CMK (cell line): ENCODE measurements around the gene PWWP2B.

Experiments used
- DNase-seq: peaks from one replicate; pipeline ENCODE4 v3.0.0-alpha.2; 2010; ENCODE audit warnings: low read depth

The PWWP2B gene

DNA sequence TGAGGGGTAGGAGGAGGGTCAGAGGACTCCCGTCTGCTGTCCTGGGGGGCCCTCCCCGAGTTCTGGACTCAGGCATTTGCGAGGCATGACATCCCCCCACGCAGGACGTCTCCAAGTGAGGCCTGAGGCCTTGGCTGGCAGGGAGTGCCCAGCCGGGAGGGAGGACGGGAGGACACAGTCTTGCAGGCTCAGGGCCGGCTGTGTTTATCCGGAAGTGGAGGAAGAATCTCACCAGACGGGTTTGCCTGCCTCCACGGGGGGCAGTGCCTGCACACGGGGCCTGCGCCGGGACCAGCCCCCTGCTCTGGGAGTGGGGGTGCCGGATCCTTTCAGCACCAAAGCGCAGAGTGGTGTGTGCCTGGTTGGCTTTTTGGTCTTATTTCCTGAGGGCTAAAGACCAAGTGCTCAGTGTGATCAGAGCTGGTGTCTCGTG, 10.9 kb downstream of the PWWP2B start:
- DNase-seq, result no peak

DNA sequence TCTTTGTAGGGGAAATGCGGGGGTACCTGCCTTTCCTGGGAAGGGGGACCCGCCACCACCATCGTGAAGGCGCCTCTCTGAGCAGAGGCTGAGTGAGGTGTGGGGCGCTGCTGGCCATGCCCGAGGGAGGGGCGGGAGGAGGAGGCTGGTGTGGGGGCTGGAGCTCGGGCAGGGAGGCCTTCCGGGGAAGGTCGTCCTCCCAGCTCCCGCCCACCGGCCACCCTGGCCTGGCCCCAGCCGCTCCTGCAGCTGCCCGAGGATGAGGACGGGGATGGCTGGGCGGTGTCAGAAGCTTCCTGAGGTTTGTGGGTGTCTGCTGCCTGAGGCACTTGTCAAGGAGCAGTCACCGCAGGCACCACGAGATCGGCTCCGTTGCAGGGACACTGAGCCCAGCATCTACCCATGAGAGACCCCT, 11.4 kb downstream of the PWWP2B start:
- DNase-seq, result no peak

DNA sequence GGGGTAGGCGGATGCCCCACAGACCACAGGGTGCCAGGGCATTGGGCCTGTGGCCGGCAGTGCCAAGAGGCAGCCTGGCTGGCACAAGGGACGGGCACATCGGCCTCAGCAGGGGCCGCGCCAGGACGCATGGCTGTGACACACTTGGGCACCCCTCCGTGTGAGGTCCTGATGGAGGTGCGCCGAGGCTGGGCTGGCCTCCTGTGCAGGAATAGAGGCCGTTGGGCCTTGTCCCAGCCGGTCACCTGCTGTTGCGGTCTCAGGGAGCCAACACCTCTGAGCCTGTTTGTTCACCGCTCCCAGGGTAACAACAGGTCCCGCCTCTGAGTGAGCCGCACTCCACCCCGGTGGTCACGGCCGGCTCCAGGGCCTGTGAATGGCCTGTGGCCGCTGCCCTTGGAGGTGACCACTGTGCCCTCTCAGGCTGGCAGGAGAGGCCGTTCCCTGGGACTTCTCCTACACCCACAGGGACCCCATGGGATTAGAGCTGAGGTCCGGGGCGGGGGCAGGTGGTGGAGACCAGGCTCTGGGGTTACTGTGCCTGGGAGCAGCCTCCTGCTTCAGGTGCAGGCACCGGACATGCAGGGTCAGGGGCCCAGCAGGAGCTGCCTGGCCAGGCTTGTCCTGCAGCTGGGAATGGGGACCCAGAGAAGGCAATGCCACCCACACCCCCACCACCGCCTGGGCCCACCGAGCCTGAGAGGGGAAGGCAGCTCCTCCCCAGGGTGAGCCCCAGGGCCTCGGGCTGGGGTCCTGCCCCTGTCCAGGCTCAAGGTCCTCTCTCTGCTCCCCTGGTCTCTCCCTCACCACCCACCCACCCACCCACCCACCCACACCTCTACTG, 12.0 kb downstream of the PWWP2B start:
- no peak for DNase-seq

DNA sequence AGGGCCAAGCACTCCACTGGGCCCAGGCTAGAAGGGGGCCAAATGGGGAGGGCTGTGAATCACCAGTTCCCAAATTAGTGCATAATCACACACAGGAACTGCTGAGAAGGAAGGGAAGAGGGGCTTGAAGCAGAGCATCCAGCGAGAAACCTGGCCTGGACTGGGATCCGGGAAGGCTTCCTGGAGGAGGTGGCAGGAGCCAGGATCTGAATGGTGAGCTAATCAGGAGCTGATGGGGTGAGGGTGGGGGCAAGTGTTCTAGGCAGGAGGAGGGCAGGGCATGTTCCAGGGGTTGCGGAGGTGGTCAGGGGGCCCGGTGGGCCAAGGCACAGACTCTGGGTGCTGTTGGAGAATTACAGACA, 12.6 kb downstream of the PWWP2B start:
- DNase-seq, result no peak

DNA sequence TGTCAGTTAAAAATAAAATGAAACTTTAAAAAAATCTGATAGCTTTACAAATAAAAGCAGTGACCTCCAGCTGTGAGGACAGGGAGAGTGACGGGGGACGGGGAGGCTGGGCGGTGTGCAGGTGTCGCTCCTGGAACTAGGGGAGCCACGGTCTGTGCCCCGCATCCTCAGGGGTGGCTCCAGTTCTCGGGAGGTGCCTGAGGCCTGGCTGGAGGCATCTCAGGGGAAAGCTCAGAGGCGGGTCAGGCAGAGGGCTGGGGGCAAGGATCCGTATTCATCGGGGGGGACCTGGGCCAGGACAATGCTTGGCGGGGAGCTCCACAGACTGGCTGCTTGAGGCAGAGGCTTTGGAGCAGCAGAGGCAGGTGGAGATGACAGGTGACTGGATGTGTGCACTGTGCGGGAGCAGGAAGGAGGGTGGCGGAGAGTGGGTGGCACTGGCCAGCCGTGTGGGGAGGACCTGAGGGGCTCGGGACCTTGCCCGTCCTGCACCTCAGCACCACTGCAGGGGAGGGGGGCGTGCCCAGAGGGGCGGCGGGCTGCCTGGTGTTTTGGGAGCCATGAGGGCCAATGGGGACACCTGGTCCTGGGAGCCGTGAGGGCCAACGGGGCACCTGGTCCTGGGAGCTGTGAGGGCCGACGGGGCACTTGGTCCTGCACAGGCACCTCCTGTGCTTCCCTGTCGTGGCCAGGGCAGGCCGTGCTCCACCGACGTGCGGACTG, 13.2 kb downstream of the PWWP2B start:
- DNase-seq, result no peak

DNA sequence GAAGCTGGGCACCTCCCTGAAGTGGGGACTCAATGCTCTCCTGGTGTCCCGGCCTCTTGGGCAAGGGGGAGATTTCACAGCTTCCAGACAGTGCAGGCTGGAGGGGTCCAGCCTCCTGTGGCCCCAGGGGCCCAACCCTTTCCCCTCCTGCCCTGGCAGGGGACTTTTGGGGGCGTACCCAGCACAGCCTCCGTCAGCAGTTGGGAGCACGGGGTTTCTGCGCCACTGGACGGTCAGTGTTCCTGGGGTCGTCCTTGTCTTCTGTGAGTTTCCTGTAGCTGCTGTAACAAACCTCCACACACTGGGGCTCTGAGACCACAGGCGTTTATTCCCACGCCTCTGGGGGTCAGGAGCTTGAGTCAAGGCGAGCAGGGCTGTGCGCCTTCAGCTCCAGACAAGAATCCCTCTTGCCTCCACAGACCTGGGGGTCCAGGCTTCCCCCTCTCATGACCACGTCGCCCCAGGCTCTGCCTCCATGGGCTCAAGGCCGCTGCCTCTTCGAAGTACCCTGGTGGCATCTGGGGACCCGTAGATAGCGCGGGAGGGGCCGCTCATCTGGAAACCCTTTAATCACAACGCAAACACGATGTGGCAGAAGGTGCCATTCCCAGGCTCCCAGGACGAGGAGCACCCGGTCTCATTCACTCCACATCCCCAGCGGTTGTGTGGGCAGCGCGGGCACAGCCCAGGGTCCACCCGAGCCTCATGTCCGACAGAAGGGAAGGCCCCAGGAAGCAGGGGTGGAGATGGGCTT, 14.0 kb downstream of the PWWP2B start:
- DNase-seq, result no peak

DNA sequence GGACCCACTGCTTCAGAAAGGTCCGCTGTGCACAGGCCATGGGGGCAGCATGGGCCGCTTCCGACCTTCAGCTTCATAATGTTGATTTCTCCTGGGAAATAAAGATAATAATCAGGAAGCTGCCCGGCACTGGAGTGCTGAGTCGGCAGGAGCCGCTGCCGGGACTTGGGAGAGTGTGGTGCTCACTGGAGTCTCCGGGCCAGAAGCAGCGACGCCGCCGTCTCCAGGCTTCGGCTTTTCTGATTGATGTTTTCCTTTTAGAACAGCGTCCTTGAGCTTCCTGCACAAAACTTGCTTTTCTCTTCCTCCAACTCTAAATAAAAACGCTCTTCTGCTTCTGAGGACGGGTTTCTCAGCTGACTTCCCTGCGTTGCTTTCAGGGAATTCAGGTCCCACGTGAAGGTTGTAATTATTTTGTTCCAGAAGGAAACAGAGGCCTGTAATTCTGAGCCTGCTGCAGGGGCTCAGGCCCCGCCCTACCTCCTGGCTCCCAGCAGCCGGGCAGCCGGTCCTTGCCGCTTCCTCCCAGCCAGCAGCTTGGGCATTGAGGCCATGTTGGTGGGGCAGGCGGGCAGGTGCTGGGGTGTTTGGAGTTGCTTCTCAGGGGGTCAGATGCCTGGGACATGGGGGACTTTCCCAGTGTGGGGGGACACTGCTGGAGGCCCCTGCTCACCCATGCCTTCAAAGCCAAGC, 14.7 kb downstream of the PWWP2B start:
- DNase-seq, result no peak

DNA sequence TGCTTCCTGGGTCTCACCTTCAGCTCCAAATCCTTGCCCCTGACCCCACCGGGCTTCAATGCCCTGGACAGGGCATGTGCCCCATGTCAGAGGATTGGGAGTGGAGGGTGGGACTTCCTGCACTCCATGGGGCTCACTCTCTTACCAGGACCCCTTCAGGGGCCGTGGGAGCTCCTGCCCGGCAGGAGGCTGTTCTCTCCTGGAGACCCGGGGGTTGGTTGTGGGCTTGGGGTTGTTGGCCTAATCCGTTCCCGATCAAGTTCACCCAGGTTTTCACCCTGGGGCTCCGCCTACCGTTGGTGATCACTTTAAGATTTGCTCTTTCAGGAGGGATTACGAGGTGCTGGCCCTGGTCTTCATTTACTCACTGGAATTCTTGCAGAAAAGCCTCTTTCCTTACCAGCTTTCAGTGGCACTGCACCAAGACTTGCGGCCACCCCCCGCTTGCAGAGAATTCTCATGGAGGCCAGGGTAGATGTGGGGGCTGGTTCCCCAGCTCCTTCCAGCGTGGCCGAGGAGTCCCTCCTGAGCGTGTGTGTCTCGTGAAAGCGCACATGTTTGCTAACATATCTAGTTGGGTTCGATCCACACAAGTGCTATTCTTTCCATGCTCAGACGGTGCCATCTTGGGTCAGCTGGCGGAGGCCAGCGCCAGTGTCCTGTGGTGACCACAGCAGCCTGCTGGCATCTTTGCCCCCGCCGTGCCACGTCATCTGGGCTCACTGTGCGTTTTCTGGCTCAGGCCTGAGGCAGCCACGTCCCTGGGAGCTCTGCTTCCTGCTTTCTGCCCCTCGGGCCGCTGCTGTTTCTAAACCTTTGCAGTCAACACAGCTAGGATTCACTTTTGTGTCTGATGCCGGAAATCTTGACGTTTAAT, 15.6 kb downstream of the PWWP2B start:
- DNase-seq, result no peak

- DNase-seq, result no peak
Observed at GRCh38 chr10:132413226-132414205, 16.5 kb downstream of the PWWP2B start.

DNA sequence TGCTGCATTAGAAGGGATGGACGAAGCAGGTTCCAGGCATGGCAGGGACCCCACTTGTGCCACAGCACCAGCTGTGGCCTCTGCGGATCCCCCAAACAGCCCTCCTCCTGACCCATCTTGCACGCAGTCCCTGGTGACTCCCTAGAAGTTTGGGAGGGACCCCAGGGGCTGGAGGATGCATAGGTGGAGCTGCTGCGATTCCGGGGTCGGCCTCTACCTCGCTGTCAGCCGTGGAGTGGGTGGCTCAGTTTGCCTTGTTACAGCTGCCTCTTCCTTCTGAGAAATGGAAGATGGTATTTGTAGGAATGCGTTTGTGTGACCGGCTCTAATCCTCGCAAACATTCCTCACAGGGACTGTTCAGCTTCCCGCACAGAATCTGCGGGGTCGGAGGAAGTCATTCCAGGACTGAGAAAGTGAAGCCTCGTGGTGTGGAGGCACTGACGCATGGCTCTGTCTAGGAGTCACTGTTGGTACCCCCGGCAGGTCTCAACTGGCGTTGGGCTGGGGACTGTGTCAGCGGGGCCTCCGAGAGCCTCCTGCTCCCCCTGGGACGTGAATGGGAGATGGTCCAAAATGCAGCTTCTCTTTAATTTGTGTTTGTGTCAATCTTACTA, 17.5 kb downstream of the PWWP2B start:
- no peak for DNase-seq

DNA sequence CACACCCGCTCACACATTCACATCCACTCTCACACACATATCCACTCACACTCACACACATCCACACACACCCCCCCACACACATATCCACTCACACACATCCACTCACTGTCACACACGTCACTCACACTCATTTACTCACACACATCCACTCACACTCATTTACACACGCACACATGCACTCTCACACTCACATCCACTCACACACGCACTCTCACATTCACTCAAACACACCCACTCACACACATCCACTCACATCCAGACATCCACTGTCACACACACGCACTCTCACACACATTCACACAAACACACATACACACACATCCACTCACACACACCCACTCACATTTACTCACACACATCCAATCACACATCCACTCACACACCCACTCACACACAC, 18.3 kb downstream of the PWWP2B start:
- no peak for DNase-seq

DNA sequence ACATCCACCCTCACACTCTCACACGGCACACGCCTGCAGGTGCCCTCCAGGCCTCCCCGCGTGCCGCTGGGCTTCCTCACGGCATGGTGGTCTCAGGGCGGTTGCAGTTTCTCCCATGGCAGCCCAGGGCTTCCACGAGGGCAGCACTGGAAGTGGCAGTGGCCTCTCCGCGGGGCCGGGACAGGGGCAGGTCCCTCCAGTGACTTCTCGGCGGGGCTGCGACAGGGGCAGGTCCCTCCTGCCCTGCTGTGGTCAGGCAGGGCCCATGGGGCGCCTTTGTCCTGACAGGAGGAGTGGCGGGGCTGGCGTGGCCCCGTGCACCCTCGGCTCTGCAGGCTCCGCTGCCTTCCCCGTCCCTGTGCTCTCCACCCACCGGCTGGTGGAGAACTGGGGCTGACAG, 19.0 kb downstream of the PWWP2B start:
- no peak for DNase-seq

DNA sequence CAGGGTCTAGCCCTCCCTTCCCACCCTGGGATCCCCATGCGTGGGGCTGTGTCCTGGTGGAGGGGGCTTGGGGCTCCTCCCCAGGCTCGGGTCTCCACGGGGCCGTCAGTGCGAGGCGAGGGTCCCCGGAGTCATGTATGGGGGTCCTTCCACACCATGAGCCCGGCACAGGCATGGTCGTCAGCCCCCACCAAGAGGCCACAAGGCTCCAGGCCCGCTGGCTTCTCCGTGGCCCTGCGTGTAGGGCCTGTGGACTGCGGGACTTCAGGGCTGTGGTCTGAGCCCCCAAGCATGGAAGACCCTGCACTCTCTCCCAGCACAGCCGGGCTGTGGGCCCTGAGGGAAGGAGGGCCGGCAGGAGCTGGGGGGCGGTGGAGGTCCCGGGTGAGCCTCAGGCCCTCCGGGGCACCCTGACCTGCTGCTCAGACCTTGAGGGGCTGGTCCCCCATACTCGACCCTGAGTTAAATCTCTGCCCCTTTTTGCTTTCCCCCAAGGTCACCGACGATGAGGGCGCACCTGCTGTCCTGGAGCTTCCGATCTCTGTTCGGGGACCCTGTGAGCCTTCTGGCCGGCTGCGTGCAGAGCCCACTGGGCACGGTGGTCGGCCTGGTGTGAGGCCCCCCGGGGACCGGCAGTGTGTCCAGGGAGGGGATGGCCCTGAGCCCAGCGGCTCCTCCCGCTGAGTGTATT, 19.7 kb downstream of the PWWP2B start:
- DNase-seq, result no peak

DNA sequence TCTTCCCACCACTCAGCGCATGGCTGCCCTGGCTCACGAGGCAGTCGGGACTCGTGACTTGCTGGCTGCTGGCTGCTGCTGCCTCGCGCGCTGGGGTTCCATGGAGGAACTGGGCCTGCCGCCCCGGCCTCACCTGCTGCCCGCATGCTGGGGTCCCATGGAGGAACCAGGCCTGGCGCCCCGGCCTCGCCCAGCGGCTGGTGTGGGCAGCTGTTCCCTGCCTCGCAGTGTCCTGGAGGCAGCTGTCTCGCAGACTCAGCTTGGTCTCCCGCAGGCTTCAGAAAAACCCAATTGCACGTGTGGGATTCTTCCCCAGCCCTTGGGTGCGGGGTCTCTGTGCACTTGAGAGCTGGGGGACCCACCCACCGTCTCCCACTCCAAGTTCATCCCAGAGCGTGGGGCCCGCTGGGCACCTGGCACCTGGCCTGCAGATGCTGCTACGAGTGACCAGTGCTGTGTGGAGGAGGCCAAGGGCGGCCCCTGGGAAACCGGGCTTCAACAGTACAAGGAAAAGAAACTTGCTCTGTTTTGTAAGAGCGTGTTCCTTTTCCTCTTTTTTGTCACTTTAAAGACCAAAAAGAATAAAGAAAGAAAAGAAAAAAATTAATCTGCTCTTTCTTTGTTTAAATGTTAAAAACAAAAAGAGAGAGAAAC, 20.4 kb downstream of the PWWP2B start:
- DNase-seq, result no peak

DNA sequence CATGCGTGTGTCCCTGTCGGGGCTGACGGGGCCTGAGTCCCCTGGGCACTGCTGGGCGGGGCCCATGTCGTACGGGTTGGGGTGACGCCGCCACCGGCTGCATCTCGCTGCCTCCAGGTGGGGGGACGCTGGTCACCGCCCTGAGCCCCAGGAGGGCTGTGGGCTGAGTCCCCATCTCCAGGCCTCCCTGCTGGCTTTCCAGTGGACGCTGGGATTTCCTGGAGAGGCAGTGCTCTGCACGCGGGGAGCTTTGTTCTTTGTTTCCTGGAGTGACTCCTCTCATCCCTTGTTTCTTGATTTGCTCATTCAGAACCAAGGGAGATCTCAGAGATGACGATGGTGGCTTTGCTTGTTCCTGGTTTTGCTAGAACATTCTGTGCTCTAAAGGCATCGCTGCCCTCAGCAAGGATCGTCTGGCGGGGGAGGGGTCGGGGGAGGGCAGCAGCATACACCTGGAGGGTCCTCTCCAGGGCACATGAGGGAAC, 21.0 kb downstream of the PWWP2B start:
- DNase-seq, result no peak

DNA sequence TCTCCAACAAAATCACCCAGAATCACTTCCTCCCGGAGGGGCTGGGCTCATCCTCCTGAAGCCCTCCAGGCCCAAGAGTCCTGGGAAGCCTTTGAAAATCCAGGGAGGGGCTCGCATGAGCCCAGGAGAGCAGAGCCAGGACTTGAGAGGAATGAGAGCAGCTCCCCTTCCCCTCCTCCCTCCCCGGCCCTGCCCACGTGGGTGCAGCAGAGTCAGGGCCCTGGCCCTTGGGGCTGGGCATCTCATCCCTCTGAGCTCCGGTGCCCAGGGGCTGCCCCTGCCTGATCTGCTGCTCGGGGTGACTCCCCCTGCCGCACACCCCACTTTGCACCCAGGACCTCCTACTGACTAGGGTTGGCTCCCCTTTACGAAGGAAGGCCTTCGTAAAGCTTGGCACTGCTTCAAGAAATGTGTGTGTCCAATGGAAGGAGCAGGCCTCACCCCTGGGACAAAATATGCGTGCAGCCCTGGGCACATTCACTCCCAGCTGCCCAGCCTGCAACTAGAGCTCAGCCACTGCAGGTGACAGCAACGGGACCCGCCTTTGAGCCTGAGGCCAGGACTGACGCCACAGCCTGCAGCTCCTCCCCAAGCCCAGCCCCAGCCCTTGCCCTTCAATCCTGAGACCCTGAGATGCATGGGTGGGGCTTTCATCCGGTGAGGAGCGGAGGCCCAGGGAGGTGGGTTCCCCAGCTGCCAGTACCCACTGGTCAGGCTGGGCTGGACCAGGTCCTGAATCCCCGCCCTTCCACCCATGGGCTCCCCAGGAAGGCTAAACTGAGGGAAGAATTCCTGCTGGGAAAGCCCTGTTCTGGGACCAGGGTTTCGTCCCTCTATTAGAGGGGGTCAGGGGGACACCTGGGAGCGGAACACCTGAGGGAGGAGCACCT, 21.8 kb downstream of the PWWP2B start:
- DNase-seq, result no peak
